A172 (cell line): ENCODE results near the gene LEMD1. TPM values are rescaled to one million over a fixed set of nuclear protein-coding genes. Genes with fewer than 3 reads are reported as not detected.

Source experiments
- DNase-seq: peaks from one replicate; pipeline ENCODE4 v3.0.0-alpha.2; 2015; ENCODE audit warnings: low spot score
- total RNA-seq: library from RNA; depleted of rRNA; stranded (reverse); fragments of >200 nt; shearing (Covaris generic); gene quantifications from 2 replicates; pipeline ENCODE4 v1.2.3, GENCODE V29; 2014; rRNA removed

Gene LEMD1
- 0.36 and 0.60 TPM in 2 replicates for total RNA-seq

- DNase-seq, result no peak
Observed at GRCh38 chr1:205421798-205422197, at the start of gene LEMD1. Gene LEMD1, minus strand, starts transcription at chr1:205422056. Its CDS starts 1,520 bp downstream, at chr1:205420536.

- DNase-seq, result no peak
Observed at GRCh38 chr1:205470131-205470530, 48.3 kb upstream of the LEMD1 start.

GRCh38 chr1:205466595-205467220, 44.9 kb upstream of the LEMD1 start:
- no peak for DNase-seq

DNA sequence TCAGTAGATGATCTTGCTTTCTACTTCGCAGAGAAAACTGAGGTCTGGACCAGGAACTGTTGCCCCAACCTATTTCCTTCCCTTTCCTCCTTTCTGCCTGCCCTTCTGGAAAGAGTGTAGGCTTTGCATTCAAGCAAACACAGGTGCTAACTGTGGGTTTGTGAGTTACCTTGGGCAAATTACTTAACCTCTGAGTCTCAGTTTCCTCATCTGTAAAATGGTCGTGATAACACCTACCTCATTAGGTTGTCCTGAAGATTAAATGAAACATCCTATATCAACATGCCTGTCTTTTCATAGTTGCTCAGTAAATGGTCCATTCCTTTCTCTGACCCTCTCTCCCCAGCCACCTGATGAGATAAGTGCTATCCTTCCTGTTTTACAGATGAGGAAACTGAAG, 43.5 kb upstream of the LEMD1 start:
- no peak for DNase-seq

DNA sequence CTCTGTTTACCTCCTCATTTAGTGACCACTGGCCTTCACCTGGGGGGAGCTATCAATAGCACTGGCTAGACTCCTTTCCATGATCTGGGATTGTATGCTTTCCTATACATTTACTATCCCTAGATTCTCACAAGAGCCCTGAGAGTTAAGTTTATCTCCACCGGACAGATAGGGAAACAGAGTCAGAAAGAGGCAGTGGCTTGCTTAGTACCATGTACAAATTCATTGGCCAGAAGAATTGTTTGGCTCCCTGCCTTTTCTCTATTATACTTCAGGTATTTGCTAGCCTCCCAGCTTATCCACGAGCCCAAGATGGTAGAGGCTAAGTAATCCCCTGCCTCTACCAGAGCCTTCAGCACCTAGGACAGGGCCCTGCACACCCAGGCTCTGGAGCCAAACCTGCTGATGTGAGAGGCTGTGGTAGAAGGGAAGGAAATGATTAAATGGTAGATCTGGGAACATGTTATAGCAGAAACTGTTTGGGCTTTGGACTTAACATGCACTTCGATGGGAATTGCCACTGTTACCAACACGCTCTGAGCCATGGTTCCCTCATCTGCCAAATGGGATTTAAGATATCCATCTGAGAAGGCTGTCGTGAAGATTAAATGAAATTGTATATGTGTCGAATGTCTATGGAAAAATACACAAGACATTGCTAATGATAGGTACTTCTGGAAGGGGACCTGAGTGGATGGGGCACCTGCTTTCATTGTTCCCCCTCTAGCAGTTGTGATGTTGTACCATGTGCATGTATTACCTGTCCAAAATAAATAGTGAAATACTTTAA, 37.1 kb upstream of the LEMD1 start:
- peak; percentile 74 for DNase-seq

DNA sequence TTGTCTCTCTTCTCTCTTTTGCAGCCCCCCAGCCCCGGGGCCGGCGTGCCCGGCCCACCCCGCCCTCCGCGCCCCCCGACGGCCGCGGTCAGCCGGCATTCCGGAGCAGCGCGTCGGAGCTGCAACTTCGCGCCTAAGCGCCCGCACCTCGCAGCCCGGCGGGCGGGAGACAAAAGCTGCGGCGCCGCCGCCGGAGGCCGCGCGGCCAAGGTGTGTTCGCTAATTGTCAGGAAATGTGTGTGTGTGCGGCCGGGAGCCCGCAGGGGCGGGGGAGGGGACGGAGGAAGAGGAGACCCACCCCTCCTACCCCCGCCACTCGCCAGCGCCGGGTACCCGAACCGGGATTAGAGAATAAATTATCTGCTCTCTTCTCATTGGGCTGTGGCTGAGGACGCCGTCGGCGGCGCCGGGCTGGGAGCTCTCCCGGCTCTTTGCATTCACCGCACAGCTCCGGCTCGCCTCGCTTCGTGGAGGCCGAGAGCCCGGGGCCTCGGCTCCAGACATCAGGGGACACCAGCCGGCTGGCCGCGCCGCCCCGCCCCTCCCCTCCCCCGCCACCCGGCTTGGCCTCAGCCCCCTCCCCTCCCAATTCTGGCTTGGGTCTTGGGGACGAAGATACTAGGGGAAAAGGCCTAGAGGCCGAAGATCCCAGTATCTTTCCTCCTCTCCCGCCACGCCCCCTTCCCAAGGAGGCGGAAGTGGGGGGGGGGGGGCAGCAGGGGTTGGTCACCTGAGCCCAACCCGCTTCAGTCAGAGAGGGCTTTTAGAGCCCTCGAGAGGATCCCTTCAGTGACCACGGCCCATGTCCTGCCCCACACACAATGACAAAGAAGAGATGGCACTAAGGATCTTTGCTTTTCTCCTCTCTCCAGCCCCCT, 35.3 kb upstream of the LEMD1 start:
- no peak for DNase-seq

- DNase-seq, result no peak
Observed at GRCh38 chr1:205456383-205456867, 34.6 kb upstream of the LEMD1 start.

DNA sequence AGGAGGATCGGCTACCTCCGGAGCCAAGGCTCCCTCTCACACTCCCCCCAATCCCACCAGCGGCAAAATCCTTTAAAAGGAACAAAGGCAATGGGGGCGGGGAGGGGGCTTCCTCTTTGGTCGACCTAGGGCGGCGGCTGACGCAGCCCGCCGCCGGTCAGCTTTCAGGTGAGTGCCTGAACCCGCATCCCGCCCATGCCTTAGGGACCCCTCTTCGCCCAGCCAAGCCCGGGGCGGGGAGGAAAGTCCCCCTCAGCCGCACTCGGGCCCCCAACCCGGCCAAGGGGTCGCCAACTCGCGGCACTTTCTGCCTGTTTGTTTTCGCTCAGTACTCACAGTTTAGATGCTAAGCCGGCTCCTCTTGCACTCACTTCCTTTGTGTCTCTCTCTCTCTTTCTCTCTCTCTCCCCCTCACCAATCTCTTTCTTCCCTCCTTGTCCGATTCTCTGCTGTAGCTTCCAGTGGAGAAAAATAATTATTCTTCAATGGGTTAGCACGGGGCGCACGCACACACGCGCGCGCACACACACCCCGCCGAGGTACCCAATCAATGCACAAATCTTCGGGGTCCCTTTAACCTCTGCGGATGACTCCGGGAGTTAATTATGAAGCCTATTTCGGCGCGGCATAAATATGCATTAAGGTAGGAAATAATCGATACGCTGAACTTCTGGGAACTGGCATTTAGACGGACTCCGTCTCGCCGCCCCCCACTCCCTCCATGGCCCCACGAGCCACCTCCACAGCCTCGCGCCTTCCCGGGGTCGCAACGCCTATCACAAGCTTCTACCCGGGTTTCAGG, 33.9 kb upstream of the LEMD1 start, which contains the start of gene BLACAT1:
Gene BLACAT1, minus strand, starts transcription at position 465 of the 802 bp plus-strand sequence.
- DNase-seq, result no peak

- DNase-seq, result no peak
Observed at GRCh38 chr1:205454903-205455335, 33.1 kb upstream of the LEMD1 start.

DNA sequence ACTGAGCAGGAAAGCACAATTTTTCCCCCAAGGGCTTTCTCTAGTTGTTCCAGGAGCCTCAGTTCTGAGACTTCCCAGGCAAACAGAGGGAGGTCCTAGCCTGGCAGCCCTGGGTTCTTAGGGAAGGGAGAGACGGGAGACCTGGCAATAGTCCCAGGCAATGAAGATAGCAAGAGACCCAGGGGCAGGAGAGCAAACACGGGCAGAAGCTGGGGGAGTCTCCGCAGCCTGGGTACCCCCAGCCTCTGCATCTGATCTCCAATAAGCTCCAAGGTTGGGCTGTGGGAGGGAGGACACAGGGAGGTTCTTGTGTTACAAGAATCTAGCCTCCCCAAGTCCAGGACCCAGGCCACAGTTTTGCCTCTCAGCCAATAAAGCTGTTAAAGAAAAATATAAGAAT, 31.6 kb upstream of the LEMD1 start:
- no peak for DNase-seq

- DNase-seq, result no peak
Observed at GRCh38 chr1:205452933-205453332, 31.1 kb upstream of the LEMD1 start.

GRCh38 chr1:205452364-205452763, 30.5 kb upstream of the LEMD1 start:
- DNase-seq, result no peak

- DNase-seq, result no peak
Observed at GRCh38 chr1:205451759-205452164, 29.9 kb upstream of the LEMD1 start.

- DNase-seq, result no peak
Observed at GRCh38 chr1:205451202-205451601, 29.3 kb upstream of the LEMD1 start.

- DNase-seq, result peak; percentile 23
Observed at GRCh38 chr1:205450448-205450847, 28.6 kb upstream of the LEMD1 start.

DNA sequence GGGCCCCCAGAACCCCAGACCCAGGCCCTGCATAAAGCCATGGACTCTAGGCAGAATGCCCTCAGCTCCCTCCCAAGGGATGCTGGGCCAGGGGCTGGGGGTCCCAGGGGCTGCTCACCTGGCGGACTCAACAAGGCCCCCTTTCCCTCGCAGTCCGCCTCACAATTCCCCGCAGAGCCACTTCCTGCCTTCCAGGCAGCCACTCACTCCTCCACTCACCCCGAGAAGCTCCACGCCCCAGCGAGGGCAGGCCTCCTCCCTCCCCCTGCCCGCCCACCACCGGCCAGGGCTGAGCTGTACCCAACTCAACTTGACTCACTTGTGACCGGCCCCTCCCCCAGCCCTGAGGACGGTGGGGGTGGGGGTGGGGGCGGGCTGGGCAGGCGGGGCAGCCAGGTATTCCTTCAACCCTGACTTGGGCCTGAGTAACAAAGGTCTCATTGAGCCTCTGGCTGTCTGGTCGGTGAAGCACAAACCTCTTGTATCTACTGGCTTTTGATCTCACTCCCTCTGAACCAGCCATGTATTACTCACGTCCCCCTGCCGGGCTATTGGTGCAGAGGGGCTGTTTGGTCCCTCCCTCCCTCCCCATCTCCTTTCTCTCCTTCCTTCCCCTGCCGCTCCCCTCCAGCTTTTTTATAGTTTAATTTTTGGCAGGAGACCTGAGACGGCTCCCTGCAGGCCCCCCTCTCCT, 28.0 kb upstream of the LEMD1 start:
- peak; percentile 86 for DNase-seq

DNA sequence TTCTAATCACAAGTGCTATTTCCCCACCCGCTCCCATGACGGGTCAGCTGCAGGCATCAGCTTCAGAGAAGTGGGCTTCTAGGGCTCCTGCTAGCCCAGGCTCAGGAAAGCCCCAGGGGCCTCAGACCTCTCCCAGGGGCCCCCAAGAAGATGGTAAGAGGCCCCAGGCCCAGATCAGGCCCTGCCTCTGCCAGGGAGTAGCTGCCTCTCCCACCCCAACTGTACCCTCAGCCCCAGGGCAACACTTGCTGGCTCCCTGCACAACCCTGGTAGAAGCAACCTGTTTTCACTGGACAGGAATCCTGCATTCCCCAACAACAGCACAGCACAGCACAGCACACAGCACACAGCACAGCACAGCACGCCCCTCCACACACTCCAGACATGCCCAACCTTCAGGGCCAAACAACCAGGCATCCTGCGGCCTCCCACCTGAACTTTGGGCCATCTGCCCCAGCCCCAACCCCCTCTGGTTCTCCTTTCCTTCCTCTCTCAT, 27.4 kb upstream of the LEMD1 start:
- DNase-seq, result no peak

- no peak for DNase-seq
Observed at GRCh38 chr1:205448540-205449253, 26.8 kb upstream of the LEMD1 start.

GRCh38 chr1:205447457-205448341, 25.8 kb upstream of the LEMD1 start:
- DNase-seq, result no peak
